BLaER1 (cell line): ENCODE data around the gene MYO1G.
"Not testable (repeated sequence)": the region's sequence is repeated elsewhere in the genome, so short reads cannot be mapped to it uniquely, and the experiment has no call there.

Source experiments
- H3K27ac ChIP-seq: shearing (Covaris generic); formaldehyde crosslinking; 2 replicates; pipeline ENCODE4 v1.8.1; 2022
- H3K27me3 ChIP-seq: shearing (Covaris generic); formaldehyde crosslinking; 2 replicates; pipeline ENCODE4 v1.8.1; 2022
- H3K36me3 ChIP-seq: shearing (Covaris generic); formaldehyde crosslinking; 2 replicates; pipeline ENCODE4 v1.8.1; 2022
- H3K4me1 ChIP-seq: shearing (Covaris generic); formaldehyde crosslinking; 2 replicates; pipeline ENCODE4 v1.8.1; 2022
- H3K4me2 ChIP-seq: shearing (Covaris generic); formaldehyde crosslinking; 2 replicates; pipeline ENCODE4 v1.8.1; 2022
- H3K4me3 ChIP-seq: shearing (Covaris generic); formaldehyde crosslinking; 2 replicates; pipeline ENCODE4 v1.8.1; 2022
- H3K9ac ChIP-seq: shearing (Covaris generic); formaldehyde crosslinking; 2 replicates; pipeline ENCODE4 v1.8.1; 2022
- H3K9me3 ChIP-seq: shearing (Covaris generic); formaldehyde crosslinking; 2 replicates; pipeline ENCODE4 v1.8.1; 2022
- H4K20me1 ChIP-seq: shearing (Covaris generic); formaldehyde crosslinking; 2 replicates; pipeline ENCODE4 v1.8.1; 2022
- Cebpa-rat ChIP-seq: shearing (Covaris generic); IDR thresholded peaks from 2 replicates; pipeline ENCODE4 v1.8.1; 2022

MYO1G gene

GRCh38 chr7:45000093-45001032 lies 21.5 kb upstream of the MYO1G start, which contains the start of gene CCM2:
Gene CCM2, plus strand, starts transcription at chr7:45000201. Its CDS starts 133 bp downstream, at chr7:45000334.
- peaks cover 33% of the 10 kb centered on the region for H4K20me1 ChIP-seq
- H3K9ac ChIP-seq: peak within 1 kb of the TSS; percentile 82
- no peaks in the 10 kb centered on the region for H3K36me3 ChIP-seq
- no peak for TF ChIP-seq Cebpa-rat
- H3K9me3 ChIP-seq: no peaks in the 10 kb centered on the region
- H3K27me3 ChIP-seq: no peaks in the 10 kb centered on the region
- H3K27ac ChIP-seq: peak within 1 kb of the TSS; percentile 89
- H3K4me3 ChIP-seq: peak within 1 kb of the TSS; percentile 80
- peak within 1 kb of the TSS; percentile 89 for H3K4me2 ChIP-seq
- H3K4me1 ChIP-seq: peaks cover 64% of the 10 kb centered on the region

GRCh38 chr7:44999245-45000092 lies 20.7 kb upstream of the MYO1G start:
- H3K36me3 ChIP-seq: no peaks in the 10 kb centered on the region
- no peak for TF ChIP-seq Cebpa-rat
- peaks cover 24% of the 10 kb centered on the region for H4K20me1 ChIP-seq
- H3K4me3 ChIP-seq: peak overlapping the region; percentile 80
- no peaks in the 10 kb centered on the region for H3K27me3 ChIP-seq
- peak overlapping the region; percentile 75 for H3K4me2 ChIP-seq
- peaks cover 64% of the 10 kb centered on the region for H3K4me1 ChIP-seq
- H3K9ac ChIP-seq: peak overlapping the region; percentile 80
- peak overlapping the region; percentile 89 for H3K27ac ChIP-seq
- no peaks in the 10 kb centered on the region for H3K9me3 ChIP-seq

- Histone ChIP-seq H3K4me3 (peak overlapping the region; percentile 80), H3K9me3 (no peaks in the 10 kb centered on the region), H4K20me1 (peaks cover 23% of the 10 kb centered on the region), H3K4me1 (peaks cover 68% of the 10 kb centered on the region), H3K36me3 (no peaks in the 10 kb centered on the region), H3K27ac (peak overlapping the region; percentile 54), H3K27me3 (no peaks in the 10 kb centered on the region), H3K4me2 (peak overlapping the region; percentile 75), H3K9ac (peak overlapping the region; percentile 80; the same call in 1 of the 2 replicates)
- TF ChIP-seq Cebpa-rat: no peak
Observed at GRCh38 chr7:44998153-44998871, 19.5 kb upstream of the MYO1G start.

- Histone ChIP-seq H3K4me1 (peaks cover 57% of the 10 kb centered on the region), H3K27ac (peak overlapping the region; percentile 54), H3K27me3 (no peaks in the 10 kb centered on the region), H3K36me3 (peaks cover 6% of the 10 kb centered on the region; the same call in 1 of the 2 replicates), H3K9ac (peak overlapping the region; percentile 3; the same call in 1 of the 2 replicates), H3K9me3 (peaks cover 8% of the 10 kb centered on the region; the same call in 1 of the 2 replicates), H3K4me2 (peak overlapping the region; percentile 79), H3K4me3 (no peak overlapping the region), H4K20me1 (peaks cover 5% of the 10 kb centered on the region)
- TF ChIP-seq Cebpa-rat: no peak
Observed at GRCh38 chr7:44995555-44996493, 17.0 kb upstream of the MYO1G start.

- TF ChIP-seq Cebpa-rat: no peak
- H3K4me1 ChIP-seq: peaks cover 65% of the 10 kb centered on the region
- peak overlapping the region; percentile 3; the same call in 1 of the 2 replicates for H3K9ac ChIP-seq
- H3K36me3 ChIP-seq: peaks cover 6% of the 10 kb centered on the region; the same call in 1 of the 2 replicates
- H3K27me3 ChIP-seq: no peaks in the 10 kb centered on the region
- H3K27ac ChIP-seq: peak overlapping the region; percentile 54
- no peak overlapping the region for H3K4me3 ChIP-seq
- no peaks in the 10 kb centered on the region for H4K20me1 ChIP-seq
- H3K4me2 ChIP-seq: peak overlapping the region; percentile 79
- H3K9me3 ChIP-seq: peaks cover 8% of the 10 kb centered on the region; the same call in 1 of the 2 replicates
Observed at GRCh38 chr7:44994877-44995554, 16.2 kb upstream of the MYO1G start.

GRCh38 chr7:44992004-44992795 lies 13.4 kb upstream of the MYO1G start:
- not testable (repeated sequence) for H3K4me3 ChIP-seq, H3K9ac ChIP-seq, H3K9me3 ChIP-seq, H4K20me1 ChIP-seq, H3K36me3 ChIP-seq, H3K27ac ChIP-seq, H3K4me2 ChIP-seq, H3K27me3 ChIP-seq
- H3K4me1 ChIP-seq: peaks cover 62% of the 10 kb centered on the region

GRCh38 chr7:44990109-44991023 lies 11.6 kb upstream of the MYO1G start:
- H3K4me2 ChIP-seq: peak overlapping the region; percentile 12
- no peaks in the 10 kb centered on the region for H3K27me3 ChIP-seq
- H3K27ac ChIP-seq: no peak overlapping the region
- H3K9me3 ChIP-seq: peaks cover 8% of the 10 kb centered on the region; the same call in 1 of the 2 replicates
- TF ChIP-seq Cebpa-rat: no peak
- no peak overlapping the region for H3K9ac ChIP-seq
- peaks cover 13% of the 10 kb centered on the region for H3K36me3 ChIP-seq
- H3K4me3 ChIP-seq: no peak overlapping the region
- peaks cover 48% of the 10 kb centered on the region for H3K4me1 ChIP-seq
- peaks cover 8% of the 10 kb centered on the region for H4K20me1 ChIP-seq
